Esophagus (tissue), 2 donors: ENCODE measurements around the gene IL3. TPM values are rescaled to one million over a fixed set of nuclear protein-coding genes. Genes with fewer than 3 reads are reported as not detected.

Source experiments
- H3K27ac ChIP-seq, 2 donors: one replicate each; pipeline ENCODE4 v1.5.1; 2013; ENCODE audit warnings: low read depth in 2 of 2, mild to moderate bottlenecking in 2 of 2, inconsistent platforms in 1 of 2, low read length in 1 of 2, moderate library complexity in 1 of 2
- H3K27me3 ChIP-seq, 2 donors: one replicate each; pipeline ENCODE4 v1.6.1; 2013; ENCODE audit warnings: low read length in 2 of 2, control low read depth in 1 of 2, mild to moderate bottlenecking in 1 of 2; ENCODE audit not compliant: insufficient read depth in 2 of 2, control insufficient read depth in 1 of 2
- H3K36me3 ChIP-seq, 2 donors: one replicate each; pipeline ENCODE4 v1.6.1; 2013; ENCODE audit warnings: low read length in 1 of 2; ENCODE audit not compliant: control insufficient read depth in 2 of 2, insufficient read depth in 2 of 2
- H3K4me1 ChIP-seq, 2 donors: one replicate each; pipeline ENCODE4 v1.6.1; 2013; ENCODE audit warnings: low read length in 1 of 2; ENCODE audit not compliant: control insufficient read depth in 2 of 2, insufficient read depth in 2 of 2
- H3K4me3 ChIP-seq, 2 donors: one replicate each; pipeline ENCODE4 v1.5.1; 2013; ENCODE audit warnings: low read length in 2 of 2, mild to moderate bottlenecking in 2 of 2, low read depth in 1 of 2, moderate library complexity in 1 of 2
- H3K9me3 ChIP-seq, 2 donors: one replicate each; pipeline ENCODE4 v1.6.1; 2013; ENCODE audit warnings: mild to moderate bottlenecking in 2 of 2, low read depth in 1 of 2, low read length in 1 of 2, moderate library complexity in 1 of 2; ENCODE audit not compliant: control insufficient read depth in 2 of 2, insufficient read depth in 1 of 2
- WGBS, 2 donors: extraction: QIAGEN DNeasy Blood & Tissue Kit; methylation state at CpG; one replicate each; pipeline ENCODE4 v1.1.7; 2013; 5-methylcytosine and 5-hydroxymethylcytosine counted together
- polyA plus RNA-seq, 2 donors: library from polyadenylated mRNA; stranded (reverse); fragments of 200-250 nt; gene quantifications; one replicate each; pipeline ENCODE4 v1.2.3, GENCODE V29; 2013
- donor health status: healthy with polysubstance abuse.
- donor health status: Bipolar disorder and iron deficiency.

Gene IL3
- polyA plus RNA-seq, 2 donors = not detected

DNA sequence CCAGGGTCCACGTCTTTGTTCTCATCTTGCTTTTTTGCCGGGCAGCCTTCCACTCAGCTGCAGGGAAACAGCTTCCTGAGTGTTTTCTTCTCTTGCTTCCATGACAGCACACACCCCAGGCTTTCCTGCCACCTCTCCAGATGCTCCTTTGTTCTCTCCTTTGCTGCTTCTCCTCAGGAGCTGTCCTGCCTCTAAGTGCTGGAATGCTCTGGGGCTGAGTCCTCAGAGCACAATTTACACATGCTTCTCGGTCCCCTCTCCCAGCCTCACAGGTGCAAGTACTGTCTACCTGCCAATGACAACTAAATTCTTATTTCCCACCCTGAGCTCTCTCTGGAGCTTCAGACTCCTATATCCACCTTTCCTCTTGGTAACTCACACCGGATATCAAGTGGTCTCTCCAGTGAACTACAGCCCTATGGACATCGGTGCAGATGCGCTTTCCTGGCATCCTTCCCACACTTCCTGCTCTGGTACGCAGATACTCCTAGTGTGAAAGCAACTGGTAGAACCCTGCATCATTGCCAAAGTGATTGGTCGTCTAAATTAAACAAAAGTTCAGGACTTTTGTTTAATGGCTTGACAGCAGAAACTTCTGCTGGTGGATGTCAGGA lies 35.6 kb upstream of the IL3 start:
- Histone ChIP-seq H3K27me3 (no peaks in the 10 kb centered on the region), H3K4me1 (peaks cover 0 to under 1% of the 10 kb centered on the region in 2 donors), H3K9me3 (peaks cover 0 to 2% of the 10 kb centered on the region in 2 donors), H3K36me3 (no peaks in the 10 kb centered on the region), H3K27ac (no peak overlapping the region), H3K4me3 (no peak overlapping the region)
- 70 to 72% methylated on average over 8 of the region's 8 CpGs for WGBS, 2 donors

DNA sequence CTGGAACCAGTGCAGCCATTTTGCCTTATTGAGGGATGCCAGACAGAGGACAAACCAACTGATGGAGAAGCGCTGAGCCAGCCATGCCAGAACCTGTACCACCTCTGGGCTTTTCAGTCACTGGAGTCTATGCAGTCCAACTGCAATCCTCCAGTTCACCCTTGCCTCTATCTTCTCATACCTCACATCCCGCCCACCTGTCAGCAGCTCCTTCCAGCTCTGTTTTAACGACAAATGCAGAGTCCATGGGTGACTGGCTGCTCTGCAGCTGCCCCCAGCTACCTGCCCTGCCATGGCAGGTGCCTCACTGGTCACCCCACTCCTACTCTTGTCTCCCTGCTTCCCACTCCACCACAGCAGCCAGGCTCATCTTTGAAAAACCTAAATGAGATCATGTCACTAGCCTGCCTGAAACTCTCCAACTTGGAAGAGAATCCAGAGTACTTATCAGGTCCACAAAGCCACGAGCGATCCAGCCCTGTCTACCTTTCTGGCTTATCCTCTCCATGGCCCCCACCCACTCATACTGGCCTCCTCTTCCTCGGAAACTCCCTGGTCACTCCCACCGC lies 35.0 kb upstream of the IL3 start:
- no peak overlapping the region for H3K27ac ChIP-seq
- H3K27me3 ChIP-seq = no peaks in the 10 kb centered on the region
- WGBS, 2 donors = 88 to 89% methylated on average over 7 of the region's 7 CpGs
- H3K9me3 ChIP-seq = peaks cover 0 to 2% of the 10 kb centered on the region in 2 donors
- H3K4me3 ChIP-seq = no peak overlapping the region
- no peaks in the 10 kb centered on the region for H3K36me3 ChIP-seq
- no peaks in the 10 kb centered on the region for H3K4me1 ChIP-seq

DNA sequence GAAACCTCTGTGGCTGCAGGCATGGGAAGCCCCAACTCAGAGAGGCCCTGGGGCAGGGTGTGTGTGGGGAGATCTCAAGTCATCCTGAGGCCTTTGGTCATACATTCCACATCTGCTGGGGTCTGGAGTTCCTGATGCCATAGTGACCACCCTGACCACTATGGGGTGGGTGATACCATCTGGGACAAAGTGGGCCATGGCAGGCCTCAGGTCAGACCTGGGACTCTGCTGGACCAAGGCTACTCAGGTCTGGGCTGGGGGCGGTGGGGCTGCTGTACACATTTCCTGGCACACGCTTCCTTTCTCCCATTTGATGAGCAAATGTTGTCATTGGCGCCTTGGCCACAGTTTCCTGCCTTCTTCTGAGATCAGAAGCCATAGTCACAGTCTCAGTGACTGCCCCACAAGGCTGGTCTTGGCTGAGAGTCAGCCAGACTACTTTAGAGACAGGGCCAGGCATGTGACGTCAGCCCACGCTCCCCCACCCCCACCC lies 33.9 kb upstream of the IL3 start:
- 75 to 76% methylated on average over 5 of the region's 5 CpGs for WGBS, 2 donors
- H3K36me3 ChIP-seq = no peaks in the 10 kb centered on the region
- H3K9me3 ChIP-seq = peaks cover 0 to 2% of the 10 kb centered on the region in 2 donors
- H3K27me3 ChIP-seq = no peaks in the 10 kb centered on the region
- no peak overlapping the region for H3K27ac ChIP-seq
- H3K4me1 ChIP-seq = no peaks in the 10 kb centered on the region
- no peak overlapping the region for H3K4me3 ChIP-seq

DNA sequence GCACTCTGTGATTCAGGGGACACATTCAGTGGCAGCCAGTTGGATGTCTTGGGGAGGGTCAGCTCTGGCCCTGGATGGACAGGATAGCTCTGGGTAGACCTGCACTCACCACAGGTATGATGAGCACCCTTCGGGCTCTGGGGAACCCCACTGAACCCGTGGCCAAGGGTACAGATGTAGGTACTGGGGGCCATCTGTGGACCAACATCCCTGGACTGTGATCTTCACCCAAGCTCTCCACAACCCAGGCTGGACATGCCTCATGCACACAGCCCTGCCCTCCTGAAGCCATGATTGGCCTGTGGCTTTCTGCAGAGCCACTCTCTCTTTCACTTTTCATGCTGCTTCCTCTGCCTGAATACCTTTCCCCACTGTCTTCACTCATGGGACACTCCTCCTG lies 33.4 kb upstream of the IL3 start:
- WGBS, 2 donors = 77 to 86% methylated on average over 2 of the region's 2 CpGs
- Histone ChIP-seq H3K9me3 (peaks cover 0 to 2% of the 10 kb centered on the region in 2 donors), H3K27me3 (no peaks in the 10 kb centered on the region), H3K36me3 (no peaks in the 10 kb centered on the region), H3K27ac (no peak overlapping the region), H3K4me1 (no peaks in the 10 kb centered on the region), H3K4me3 (no peak overlapping the region)

DNA sequence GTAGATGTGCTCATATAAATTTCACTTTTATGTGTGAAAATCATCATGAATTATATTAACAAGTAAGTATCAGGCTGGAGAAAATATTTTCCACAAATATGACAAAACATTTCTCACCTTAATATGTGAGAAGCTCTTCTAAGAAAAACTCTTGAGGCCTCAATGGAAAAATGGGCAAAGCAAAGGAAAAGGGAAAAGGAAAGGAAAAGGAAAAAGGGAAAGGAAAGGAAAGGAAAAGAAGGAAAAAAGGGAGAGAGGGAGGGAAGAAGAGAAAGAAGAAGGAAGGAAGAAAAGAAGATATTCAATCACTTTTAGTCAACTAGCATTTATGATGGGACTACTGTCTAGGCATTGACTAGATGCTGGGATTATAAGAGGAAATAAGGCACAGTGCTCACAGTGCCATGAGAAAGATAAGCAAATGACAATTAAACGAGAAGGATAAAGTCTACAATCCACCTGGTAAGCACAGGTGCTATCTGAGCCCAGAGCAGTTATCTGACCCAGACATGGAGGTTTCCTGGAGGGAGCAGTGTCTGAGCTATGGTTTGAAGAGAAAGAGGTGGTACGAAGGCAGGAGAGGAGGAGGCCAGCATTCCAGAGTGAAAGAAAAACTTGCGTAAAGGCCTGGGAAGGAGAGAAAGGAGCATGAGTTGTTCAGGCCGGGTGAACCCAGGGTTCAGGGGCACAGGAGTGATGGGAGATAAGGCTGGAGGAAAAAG lies 30.7 kb upstream of the IL3 start:
- H3K4me1 ChIP-seq = no peaks in the 10 kb centered on the region
- H3K27me3 ChIP-seq = no peaks in the 10 kb centered on the region
- H3K27ac ChIP-seq = no peak overlapping the region
- WGBS, 2 donors = 70 to 85% methylated on average over 4 of the region's 4 CpGs
- H3K36me3 ChIP-seq = no peaks in the 10 kb centered on the region
- H3K4me3 ChIP-seq = no peak overlapping the region
- no peaks in the 10 kb centered on the region for H3K9me3 ChIP-seq

DNA sequence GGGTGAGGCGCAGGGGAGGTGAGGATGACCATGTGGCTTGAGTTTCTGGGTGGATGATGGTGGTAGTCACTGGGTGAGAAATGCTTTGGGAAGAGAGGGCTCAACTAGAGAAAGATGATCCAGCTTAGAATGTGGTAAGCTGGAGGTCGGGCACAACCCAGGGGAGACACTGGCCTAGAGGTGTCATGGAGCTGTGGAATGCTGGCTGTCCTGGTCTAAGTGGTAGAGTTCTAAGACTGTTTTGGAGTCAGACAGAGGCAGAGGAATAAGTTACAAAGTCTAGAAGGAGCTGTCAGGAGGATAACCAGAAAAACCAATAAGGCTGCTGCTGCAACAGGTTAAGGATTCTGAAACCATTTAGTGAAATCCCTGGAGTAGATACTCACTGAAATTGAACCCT lies 29.8 kb upstream of the IL3 start:
- 90 to 94% methylated on average over 2 of the region's 2 CpGs for WGBS, 2 donors
- no peaks in the 10 kb centered on the region for H3K9me3 ChIP-seq
- H3K27ac ChIP-seq = no peak overlapping the region
- H3K36me3 ChIP-seq = no peaks in the 10 kb centered on the region
- no peaks in the 10 kb centered on the region for H3K27me3 ChIP-seq
- no peak overlapping the region for H3K4me3 ChIP-seq
- no peaks in the 10 kb centered on the region for H3K4me1 ChIP-seq

DNA sequence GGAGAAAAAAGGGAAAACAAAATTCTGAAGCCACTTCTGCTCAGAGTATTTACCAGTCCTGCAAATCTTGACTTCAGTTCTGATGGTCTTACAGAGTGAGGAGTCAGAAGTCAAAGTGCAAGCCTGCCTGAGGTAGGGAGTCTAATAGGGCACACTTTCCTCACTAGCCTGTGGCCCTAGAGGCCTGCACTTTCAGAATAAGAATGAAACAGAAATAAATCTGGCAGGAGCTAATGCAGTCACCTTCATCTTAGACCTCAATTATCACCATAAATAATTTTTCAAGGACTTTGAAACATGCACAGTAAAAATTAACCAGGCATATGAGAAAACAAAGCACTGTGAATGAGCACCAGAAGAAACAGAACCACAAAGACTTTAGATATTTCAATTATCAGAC lies 28.3 kb upstream of the IL3 start:
- Histone ChIP-seq H3K27me3 (no peaks in the 10 kb centered on the region), H3K4me1 (no peaks in the 10 kb centered on the region), H3K4me3 (no peak overlapping the region), H3K27ac (no peak overlapping the region), H3K9me3 (no peaks in the 10 kb centered on the region), H3K36me3 (no peaks in the 10 kb centered on the region)

DNA sequence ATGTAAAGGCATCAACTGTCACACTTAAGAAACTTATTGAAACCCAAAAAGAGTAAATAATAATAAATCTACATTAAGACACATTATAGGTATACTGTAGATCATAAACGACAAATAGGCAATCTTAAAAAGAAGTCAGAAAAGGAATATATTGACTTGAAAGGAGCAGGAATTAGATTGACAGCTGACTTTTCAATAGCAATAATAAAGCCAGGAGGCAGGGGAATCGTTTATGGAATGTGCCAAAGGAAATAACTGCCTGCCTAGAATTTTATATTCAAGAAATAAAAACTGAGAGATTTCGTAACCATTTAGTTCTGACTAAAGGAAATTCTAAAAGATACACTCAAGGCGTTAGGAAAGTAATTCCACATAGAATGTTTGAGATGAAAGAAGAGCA lies 27.3 kb upstream of the IL3 start:
- Histone ChIP-seq H3K36me3 (no peaks in the 10 kb centered on the region), H3K27me3 (no peaks in the 10 kb centered on the region), H3K9me3 (no peaks in the 10 kb centered on the region), H3K4me3 (no peak overlapping the region), H3K4me1 (no peaks in the 10 kb centered on the region), H3K27ac (no peak overlapping the region)
- WGBS, 2 donors = 57 to 58% methylated on average over 4 of the region's 4 CpGs

DNA sequence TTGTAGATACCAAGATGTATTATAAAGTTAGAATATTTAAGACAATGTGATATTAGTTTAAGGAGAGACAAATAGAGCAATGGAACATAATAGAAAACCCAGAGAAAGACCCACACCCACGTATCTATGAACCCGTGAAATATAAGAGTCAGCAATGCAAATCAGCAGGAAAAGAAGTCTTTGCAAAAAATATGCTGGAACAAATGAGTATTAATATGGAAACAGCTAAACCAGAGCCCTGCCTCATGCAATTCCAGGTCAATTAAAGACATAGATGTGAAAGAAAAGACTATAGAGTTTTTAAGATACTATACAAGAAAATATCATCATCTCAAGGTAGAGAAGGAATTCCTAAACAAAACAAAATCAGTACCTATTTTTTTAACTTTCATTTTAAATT lies 23.1 kb upstream of the IL3 start:
- H3K4me1 ChIP-seq = no peaks in the 10 kb centered on the region
- 55 to 56% methylated on average over 2 of the region's 2 CpGs for WGBS, 2 donors
- H3K36me3 ChIP-seq = no peaks in the 10 kb centered on the region
- no peak overlapping the region for H3K27ac ChIP-seq
- no peaks in the 10 kb centered on the region for H3K27me3 ChIP-seq
- H3K4me3 ChIP-seq = no peak overlapping the region
- no peaks in the 10 kb centered on the region for H3K9me3 ChIP-seq

DNA sequence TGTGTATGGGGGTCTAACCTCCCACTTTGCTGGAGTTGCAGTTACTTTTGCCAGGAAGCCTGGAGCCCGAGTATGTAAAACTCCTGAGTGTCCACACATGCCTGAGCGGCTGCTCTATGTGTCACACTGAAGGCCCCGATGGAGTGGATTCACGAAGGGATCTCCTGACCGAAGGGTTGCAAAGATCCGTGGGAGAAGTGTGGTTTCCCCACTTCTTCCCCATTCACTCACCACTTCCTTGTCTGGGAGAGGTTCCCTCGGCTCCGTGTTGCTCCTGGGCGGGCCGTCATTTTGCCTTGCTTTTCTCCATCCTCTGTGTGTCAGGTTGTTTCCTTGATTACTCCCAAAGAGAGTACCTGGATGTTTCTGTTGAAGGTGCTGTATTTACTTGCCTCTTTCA lies 16.2 kb upstream of the IL3 start:
- 79 to 84% methylated on average over 10 of the region's 10 CpGs for WGBS, 2 donors
- Histone ChIP-seq H3K36me3 (no peaks in the 10 kb centered on the region), H3K27me3 (no peaks in the 10 kb centered on the region), H3K9me3 (peaks cover 0 to 2% of the 10 kb centered on the region in 2 donors), H3K4me3 (no peak overlapping the region), H3K4me1 (no peaks in the 10 kb centered on the region), H3K27ac (no peak overlapping the region)
